ENCODE results near the gene WDR76.

WDR76 gene

DNA sequence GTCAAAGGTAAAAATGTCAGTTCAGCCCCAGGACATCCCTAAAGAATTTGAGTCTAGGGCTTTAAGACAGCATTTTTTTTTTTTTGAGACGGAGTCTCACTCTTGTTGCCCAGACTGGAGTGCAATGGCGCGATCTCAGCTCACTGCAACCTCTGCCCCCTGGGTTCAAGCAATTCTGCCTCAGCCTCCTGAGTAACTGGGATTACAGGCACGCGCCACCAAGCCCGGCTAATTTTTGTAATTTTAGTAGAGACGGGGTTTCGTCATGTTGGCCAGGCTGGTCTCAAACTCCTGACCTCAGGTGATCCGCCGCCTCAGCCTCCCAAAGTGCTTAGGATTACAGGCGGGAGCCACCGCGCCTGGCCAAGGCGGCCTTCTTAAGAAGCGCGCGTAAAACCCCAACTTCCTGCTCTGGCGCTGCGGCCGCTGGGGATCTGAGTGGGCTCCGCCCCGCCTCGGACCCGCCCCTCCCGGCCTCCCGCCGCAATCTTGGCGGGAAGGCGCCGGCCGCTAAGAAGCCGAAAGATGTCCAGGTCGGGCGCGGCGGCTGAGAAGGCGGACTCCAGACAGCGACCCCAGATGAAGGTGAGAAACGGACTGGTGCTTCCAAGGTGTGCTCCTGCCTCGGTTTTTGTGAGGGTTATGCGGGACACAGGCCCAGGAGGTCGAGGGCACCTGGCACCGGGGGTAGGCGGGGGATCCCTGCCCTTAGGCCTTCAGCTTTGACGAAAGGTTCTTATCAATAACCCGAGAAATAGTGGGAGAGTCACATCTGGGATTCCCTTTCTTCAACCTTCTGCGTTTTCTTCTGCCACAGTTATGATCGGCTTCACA is at the start of gene WDR76:
Gene WDR76, plus strand, starts transcription at position 495 of the 834 bp plus-strand sequence. Its CDS starts 31 bp downstream, at position 526.
- peaks cover 38% of the 10 kb centered on the region for H3K36me3 Mint-ChIP-seq (ENCODE audit: low read depth)
- H3K4me3 Mint-ChIP-seq, result peak within 1 kb of the TSS; percentile 91
- peaks cover 77% of the 10 kb centered on the region for H3K4me1 Mint-ChIP-seq
- peak; percentile 88 for DNase-seq
- no peaks in the 10 kb centered on the region for H3K27me3 Mint-ChIP-seq
- H3K27ac Mint-ChIP-seq, result peak within 1 kb of the TSS; percentile 92
- H3K9me3 Mint-ChIP-seq, result peaks cover 4% of the 10 kb centered on the region
- ATAC-seq, result peak; percentile 79

DNA sequence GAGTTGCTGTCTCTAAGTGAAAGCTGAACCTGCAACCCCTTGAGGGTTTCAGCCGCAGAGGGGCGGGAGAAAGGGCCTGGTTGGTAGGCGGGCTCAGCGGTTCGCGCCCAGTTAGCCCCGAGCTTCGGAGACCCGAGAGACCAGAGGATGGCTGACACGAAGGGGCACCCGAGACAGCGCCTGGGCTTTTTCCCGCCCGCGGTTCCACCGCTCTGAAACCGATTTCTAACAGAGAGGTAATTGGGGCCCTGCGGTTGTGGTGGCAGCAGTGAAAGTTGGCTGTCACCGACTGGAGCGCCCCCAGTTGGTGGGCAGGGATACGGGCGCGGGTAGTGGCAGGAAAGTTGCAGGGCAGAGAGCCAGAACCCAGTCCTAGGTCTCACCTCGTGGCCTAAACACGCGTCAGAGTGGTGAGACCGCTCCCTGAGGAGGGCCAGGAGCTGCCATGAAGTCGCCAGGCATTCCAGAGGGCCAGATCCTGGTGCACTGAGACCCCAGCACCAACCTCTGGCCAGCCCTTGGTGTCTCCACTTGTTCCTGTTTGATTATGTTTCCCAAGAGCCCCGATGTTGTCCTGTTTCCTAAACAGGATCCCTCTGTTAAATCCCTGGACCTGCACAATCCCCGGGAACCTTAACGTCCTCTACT is 49.4 kb upstream of the WDR76 start:
- peak overlapping the region; percentile 83 for H3K4me3 Mint-ChIP-seq
- no peaks in the 10 kb centered on the region for H3K27me3 Mint-ChIP-seq
- peak; percentile 89 for ATAC-seq
- H3K9me3 Mint-ChIP-seq, result no peaks in the 10 kb centered on the region
- peak; percentile 90 for DNase-seq
- peaks cover 12% of the 10 kb centered on the region for H3K36me3 Mint-ChIP-seq (ENCODE audit: low read depth)
- H3K27ac Mint-ChIP-seq, result peak overlapping the region; percentile 83
- peaks cover 33% of the 10 kb centered on the region for H3K4me1 Mint-ChIP-seq

DNA sequence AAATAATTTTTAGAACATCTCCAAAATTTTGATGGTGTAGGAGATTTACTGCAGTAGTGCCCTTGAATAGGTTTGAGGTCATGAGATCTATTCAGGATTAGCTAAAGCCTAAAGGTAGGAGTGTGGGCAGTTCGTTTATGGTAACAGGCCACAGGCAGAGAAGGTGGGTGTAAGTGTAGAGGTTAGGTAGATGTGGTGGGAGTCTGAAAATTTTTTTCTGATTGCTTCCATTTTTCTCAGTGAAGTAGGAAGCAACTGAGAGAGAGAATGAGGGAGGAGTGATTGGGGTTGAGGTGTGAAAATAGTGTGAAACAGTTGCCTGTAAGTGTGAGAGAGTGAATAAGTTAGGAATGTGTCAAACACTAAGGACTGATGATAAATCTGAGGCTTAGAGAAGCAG is 47.8 kb upstream of the WDR76 start:
- DNase-seq (no peak), ATAC-seq (no peak)
- Mint-ChIP-seq H3K9me3 (no peaks in the 10 kb centered on the region), H3K27ac (peak overlapping the region; percentile 34), H3K4me1 (peaks cover 33% of the 10 kb centered on the region), H3K36me3 (ENCODE audit: low read depth) (peaks cover 2% of the 10 kb centered on the region), H3K27me3 (no peaks in the 10 kb centered on the region), H3K4me3 (no peak overlapping the region)

DNA sequence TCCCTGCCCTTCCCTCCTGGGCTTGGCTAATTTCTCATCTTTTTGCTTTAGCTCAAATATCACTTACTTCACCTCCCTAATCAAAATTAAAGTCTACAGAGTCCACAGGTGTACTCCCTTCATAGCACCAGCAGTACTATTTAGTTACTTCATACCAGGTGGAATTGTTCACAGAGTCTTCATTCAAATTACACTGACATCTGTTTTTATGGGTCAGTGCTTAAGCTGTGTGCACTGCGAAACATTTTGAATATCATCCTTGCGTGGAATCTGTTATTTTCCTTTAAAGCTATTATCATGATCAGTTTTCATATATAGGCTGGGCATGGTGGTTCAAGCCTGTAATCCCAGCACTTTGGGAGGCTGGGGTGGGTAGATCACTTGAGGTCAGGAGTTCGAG is 37.4 kb upstream of the WDR76 start:
- Mint-ChIP-seq H3K27me3 (no peaks in the 10 kb centered on the region), H3K9me3 (no peaks in the 10 kb centered on the region), H3K27ac (no peak overlapping the region), H3K36me3 (ENCODE audit: low read depth) (peaks cover 14% of the 10 kb centered on the region), H3K4me1 (peaks cover 25% of the 10 kb centered on the region), H3K4me3 (no peak overlapping the region)
- DNase-seq (no peak), ATAC-seq (no peak)

DNA sequence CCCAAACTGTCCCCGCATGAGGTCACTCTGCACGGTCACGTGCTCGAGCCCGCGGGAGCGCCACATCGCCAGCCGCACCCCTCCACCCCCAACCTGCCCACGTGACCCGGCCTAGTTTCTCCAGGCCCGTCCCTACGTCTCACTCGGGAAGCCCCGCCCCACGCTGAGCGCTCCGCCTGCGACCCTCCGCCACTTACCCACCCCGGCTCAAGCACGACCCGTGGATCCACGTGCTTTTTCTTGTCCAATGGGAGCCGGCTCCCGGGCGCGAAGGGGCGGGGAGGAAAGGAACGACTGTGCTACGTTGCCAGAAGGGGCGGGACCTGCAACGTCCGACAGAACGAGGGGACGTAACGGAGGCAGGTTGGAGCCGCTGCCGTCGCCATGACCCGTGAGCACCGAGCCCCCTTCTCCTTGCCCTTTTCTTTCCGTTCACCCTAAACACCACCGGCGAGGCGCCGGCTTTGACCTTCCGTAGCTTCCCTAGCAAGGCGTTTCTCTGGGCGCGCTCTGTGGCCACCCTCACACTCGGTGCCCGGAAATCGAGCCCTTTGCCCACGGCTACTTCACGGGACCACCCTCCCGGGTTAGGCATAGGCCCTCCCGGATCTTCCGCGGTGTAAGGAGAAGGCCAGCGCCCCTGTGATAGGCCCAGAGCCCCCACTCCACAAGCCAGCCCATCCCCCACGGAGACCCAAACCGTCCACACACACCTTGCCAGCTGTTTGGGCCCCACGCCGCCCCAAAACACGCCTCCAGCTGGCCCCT is 34.6 kb upstream of the WDR76 start, which contains the start of gene SERF2:
Gene SERF2, plus strand, starts transcription at position 328 of the 768 bp plus-strand sequence. Its CDS starts 57 bp downstream, at position 385.
- Mint-ChIP-seq H3K36me3 (ENCODE audit: low read depth) (peaks cover 32% of the 10 kb centered on the region), H3K9me3 (no peaks in the 10 kb centered on the region), H3K27ac (peak within 1 kb of the TSS; percentile 92), H3K4me1 (peaks cover 40% of the 10 kb centered on the region), H3K4me3 (peak within 1 kb of the TSS; percentile 93), H3K27me3 (no peaks in the 10 kb centered on the region)
- DNase-seq (peak; percentile 100), ATAC-seq (peak; percentile 94)

DNA sequence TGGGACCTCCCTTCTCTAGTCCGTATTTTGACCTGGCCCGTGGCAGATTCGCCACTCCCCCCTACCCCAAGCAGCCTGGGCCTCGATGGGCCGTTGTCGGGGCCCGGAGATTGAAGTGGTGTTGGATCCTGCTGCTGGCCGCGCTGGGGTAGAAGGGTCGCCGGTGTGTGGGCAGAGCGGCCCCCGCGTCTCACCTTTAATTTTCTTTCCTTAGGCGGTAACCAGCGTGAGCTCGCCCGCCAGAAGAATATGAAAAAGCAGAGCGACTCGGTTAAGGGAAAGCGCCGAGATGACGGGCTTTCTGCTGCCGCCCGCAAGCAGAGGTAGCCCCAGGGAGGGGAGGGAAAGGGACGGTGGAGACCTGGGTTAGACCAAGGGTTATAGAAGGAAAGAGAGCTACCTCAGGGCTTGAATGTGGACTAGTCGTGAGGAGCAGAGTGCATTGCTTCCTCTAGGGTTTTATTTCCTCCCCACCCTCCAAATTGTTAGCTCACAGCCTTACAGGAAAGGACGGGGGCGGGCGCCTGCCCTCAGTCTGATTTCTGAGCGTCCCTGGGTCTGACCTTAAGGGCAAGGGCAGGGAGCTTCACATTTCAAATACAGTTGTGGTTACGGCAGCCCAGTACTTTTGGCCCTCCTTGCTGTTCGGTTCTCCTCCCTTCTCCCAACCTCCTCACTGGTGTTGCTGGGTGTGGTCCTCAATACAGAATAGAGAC is 33.9 kb upstream of the WDR76 start:
- Mint-ChIP-seq H3K4me3 (peak overlapping the region; percentile 93), H3K4me1 (peaks cover 40% of the 10 kb centered on the region), H3K27me3 (no peaks in the 10 kb centered on the region), H3K9me3 (no peaks in the 10 kb centered on the region), H3K36me3 (ENCODE audit: low read depth) (peaks cover 35% of the 10 kb centered on the region), H3K27ac (peak overlapping the region; percentile 92)
- ATAC-seq (peak; percentile 6), DNase-seq (peak; percentile 58)

DNA sequence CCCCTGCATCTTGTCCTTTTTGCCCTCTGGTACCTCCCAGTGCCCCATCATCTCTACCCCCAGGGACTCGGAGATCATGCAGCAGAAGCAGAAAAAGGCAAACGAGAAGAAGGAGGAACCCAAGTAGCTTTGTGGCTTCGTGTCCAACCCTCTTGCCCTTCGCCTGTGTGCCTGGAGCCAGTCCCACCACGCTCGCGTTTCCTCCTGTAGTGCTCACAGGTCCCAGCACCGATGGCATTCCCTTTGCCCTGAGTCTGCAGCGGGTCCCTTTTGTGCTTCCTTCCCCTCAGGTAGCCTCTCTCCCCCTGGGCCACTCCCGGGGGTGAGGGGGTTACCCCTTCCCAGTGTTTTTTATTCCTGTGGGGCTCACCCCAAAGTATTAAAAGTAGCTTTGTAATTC is 33.2 kb upstream of the WDR76 start:
- Mint-ChIP-seq H3K4me1 (peaks cover 43% of the 10 kb centered on the region), H3K4me3 (peak overlapping the region; percentile 93), H3K9me3 (no peaks in the 10 kb centered on the region), H3K36me3 (ENCODE audit: low read depth) (peaks cover 40% of the 10 kb centered on the region), H3K27ac (peak overlapping the region; percentile 92), H3K27me3 (no peaks in the 10 kb centered on the region)
- ATAC-seq, result no peak
- DNase-seq, result no peak

DNA sequence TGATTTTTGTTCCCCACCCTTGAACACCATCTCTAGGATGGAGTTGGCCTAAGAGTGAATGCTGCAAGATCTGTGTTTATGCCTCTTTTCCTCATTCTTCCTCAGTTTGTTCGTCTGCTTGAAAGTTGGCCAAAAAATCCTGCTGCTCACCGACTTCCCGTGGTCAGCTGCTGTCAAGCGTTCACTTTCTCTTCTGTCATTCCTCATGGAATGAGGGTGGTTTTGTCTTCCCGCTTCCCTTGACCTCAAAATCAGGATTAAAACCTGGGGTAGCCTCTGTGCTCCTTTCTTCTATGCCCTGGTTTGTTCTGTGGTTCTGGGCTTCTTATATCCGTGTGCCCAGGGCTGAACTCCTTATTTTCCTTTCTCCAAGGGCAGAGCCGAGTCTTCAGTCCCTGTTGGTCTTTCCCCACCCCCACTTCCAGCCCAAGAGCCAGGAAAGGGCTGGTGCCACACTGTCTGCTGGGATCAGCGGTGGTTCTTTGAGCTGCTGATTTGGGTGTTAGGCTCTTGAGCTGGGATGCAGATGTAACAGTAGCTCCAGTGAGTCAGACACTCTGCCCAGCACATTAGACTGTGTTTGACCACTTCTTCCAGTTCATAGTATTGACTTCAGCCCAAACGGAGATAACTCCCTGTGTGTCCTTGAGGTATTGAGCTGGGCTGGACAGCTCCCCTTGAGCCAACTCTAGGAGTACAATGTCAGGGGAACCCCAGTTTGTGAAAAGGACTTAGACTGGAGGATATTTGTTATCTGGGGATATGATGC is 32.3 kb upstream of the WDR76 start:
- H3K27ac Mint-ChIP-seq, result peak overlapping the region; percentile 92
- peak overlapping the region; percentile 93 for H3K4me3 Mint-ChIP-seq
- peaks cover 47% of the 10 kb centered on the region for H3K36me3 Mint-ChIP-seq (ENCODE audit: low read depth)
- no peak for DNase-seq
- no peak for ATAC-seq
- peaks cover 45% of the 10 kb centered on the region for H3K4me1 Mint-ChIP-seq
- no peaks in the 10 kb centered on the region for H3K27me3 Mint-ChIP-seq
- H3K9me3 Mint-ChIP-seq, result no peaks in the 10 kb centered on the region

DNA sequence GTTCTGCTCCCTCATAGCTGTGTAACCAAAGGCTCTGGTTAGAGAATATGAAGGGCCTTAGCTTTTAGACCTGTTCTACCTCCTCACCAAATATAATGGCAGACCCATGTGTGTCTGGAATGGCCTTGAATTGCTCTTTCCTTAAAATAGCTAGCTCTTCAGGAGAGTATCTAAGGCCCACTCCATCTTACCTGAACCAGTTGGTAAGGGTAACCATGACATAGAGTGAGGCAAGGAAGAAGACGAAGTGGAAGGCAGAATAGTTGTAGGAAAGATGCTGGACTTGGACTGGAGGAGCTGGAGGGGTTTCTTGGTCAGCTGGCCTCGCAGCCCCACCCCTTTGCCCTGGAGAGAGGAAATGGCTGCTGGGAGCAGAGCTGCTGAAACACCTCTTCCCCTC is 31.6 kb upstream of the WDR76 start:
- peak overlapping the region; percentile 13 for H3K27ac Mint-ChIP-seq
- H3K4me3 Mint-ChIP-seq, result no peak overlapping the region
- no peaks in the 10 kb centered on the region for H3K9me3 Mint-ChIP-seq
- H3K4me1 Mint-ChIP-seq, result peaks cover 52% of the 10 kb centered on the region
- no peaks in the 10 kb centered on the region for H3K27me3 Mint-ChIP-seq
- DNase-seq, result no peak
- ATAC-seq, result no peak
- H3K36me3 Mint-ChIP-seq (ENCODE audit: low read depth), result peaks cover 53% of the 10 kb centered on the region

DNA sequence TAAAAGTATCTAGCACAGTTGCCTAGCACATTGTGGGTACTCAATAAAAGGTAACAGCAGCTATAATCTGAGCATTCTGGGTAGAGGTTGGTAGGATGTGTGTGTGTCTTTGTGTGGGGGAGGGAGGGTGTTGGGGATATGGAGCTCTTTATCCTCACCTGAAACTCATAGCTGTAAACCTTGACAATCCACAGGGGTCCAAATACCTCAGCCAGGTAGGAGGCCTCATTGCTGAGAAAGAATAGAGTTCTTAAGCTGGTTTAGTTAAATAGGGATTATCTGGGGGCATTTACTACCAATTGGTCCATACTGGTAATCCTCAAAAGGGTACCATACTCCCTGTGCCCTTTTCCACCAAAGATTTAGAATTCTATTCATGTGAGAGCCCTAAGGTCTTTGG is 30.8 kb upstream of the WDR76 start:
- H3K9me3 Mint-ChIP-seq, result no peaks in the 10 kb centered on the region
- H3K36me3 Mint-ChIP-seq (ENCODE audit: low read depth), result peaks cover 60% of the 10 kb centered on the region
- no peaks in the 10 kb centered on the region for H3K27me3 Mint-ChIP-seq
- no peak overlapping the region for H3K27ac Mint-ChIP-seq
- peaks cover 55% of the 10 kb centered on the region for H3K4me1 Mint-ChIP-seq
- no peak overlapping the region for H3K4me3 Mint-ChIP-seq
- no peak for DNase-seq
- no peak for ATAC-seq

DNA sequence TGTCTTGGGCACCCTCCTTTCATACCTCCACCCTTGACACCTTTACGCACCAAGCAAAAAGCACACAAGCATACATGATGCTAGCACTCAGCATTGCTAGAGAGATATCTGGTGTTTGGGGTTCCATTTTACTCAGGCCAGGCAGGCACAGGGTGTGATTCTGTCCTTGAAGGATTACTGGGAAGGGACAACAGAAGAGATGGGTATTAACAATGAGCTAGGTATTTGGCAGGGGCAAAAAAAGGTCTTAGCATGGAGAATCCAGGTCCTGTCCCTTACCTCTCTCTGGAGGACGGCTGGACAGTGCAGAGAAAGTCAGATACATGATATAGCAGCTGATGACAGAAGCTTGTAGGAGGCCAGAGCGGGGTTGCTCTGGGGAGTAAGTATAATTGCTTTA is 30.2 kb upstream of the WDR76 start:
- no peak overlapping the region for H3K27ac Mint-ChIP-seq
- peaks cover 66% of the 10 kb centered on the region for H3K36me3 Mint-ChIP-seq (ENCODE audit: low read depth)
- H3K4me3 Mint-ChIP-seq, result no peak overlapping the region
- H3K9me3 Mint-ChIP-seq, result no peaks in the 10 kb centered on the region
- DNase-seq (no peak), ATAC-seq (no peak)
- H3K4me1 Mint-ChIP-seq, result peaks cover 59% of the 10 kb centered on the region
- H3K27me3 Mint-ChIP-seq, result no peaks in the 10 kb centered on the region

DNA sequence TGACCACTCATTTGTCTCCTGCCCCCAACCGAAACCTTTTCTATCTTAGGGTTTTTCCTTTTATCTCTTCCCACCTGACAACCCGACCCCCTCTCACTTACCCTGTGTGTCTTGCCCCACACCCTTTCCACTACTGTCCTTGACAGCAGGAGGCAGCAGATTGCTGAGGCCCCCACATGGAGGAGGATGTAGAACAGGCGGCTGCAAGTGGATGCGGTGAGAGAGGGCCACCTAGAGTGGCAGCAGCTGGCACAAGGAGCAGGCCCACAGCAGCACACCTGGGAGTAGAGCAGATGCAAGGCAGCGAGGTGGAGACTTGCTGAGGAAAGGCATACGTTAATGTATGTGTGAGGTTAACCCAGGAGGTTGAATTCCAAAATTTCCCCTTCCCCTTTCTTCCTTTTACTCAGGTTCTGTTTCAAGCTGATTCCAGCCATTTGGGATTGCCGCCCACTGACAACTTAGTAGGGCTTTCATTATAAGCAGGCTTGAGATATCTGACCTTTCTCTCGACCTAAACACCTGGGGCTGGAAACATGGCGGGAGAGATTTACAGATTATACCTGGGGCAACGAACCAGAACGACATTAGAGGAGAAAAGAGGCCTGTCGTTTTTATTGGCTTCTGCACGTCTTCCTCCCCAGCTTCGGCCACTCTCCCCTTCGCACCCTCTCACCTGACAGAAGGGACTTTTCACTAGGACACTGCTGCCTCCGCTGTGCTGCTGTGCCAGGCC is 27.4 kb upstream of the WDR76 start:
- ATAC-seq, result no peak
- no peak overlapping the region for H3K4me3 Mint-ChIP-seq
- H3K9me3 Mint-ChIP-seq, result no peaks in the 10 kb centered on the region
- peaks cover 48% of the 10 kb centered on the region for H3K4me1 Mint-ChIP-seq
- peaks cover 61% of the 10 kb centered on the region for H3K36me3 Mint-ChIP-seq (ENCODE audit: low read depth)
- peak overlapping the region; percentile 90 for H3K27ac Mint-ChIP-seq
- no peak for DNase-seq
- H3K27me3 Mint-ChIP-seq, result no peaks in the 10 kb centered on the region

DNA sequence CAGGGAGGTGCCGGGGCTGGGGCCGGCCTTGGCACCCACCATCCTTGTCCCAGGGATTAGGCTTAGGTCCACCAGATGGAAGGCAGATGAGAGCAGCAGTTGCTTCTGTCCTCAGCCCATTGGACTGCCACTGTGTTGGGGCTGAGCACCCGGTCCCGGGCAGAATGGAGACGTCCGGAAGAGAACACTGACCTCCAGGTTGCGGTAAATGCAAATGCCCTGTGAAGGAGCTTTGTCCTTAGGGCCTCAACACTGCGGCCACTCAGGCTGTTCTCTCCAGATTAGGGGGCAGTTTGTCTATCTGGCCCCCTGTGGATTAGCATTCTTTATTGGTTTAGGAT is 26.9 kb upstream of the WDR76 start, which contains the start of gene SERINC4:
Gene SERINC4, minus strand, starts transcription at position 276 of the 341 bp plus-strand sequence. Its CDS starts 234 bp downstream, at position 42.
- no peaks in the 10 kb centered on the region for H3K27me3 Mint-ChIP-seq
- no peak for DNase-seq
- H3K9me3 Mint-ChIP-seq, result no peaks in the 10 kb centered on the region
- peaks cover 42% of the 10 kb centered on the region for H3K4me1 Mint-ChIP-seq
- peak within 1 kb of the TSS; percentile 92 for H3K4me3 Mint-ChIP-seq
- peaks cover 60% of the 10 kb centered on the region for H3K36me3 Mint-ChIP-seq (ENCODE audit: low read depth)
- H3K27ac Mint-ChIP-seq, result peak within 1 kb of the TSS; percentile 90
- no peak for ATAC-seq
